Uterus (tissue), 4 donors: ENCODE data around the gene HUNK. TPM values are rescaled to one million over a fixed set of nuclear protein-coding genes. Genes with fewer than 3 reads are reported as not detected.

Experiments used
- DNase-seq, 2 donors: peaks; one replicate each; pipeline ENCODE4 v3.0.0-alpha.2; 2019 to 2020
- H3K27ac ChIP-seq, 2 donors: fragments of 200-600 bp; sonication (generic); 1 replicate in 1 of 2; 2 replicates in 1 of 2; pipeline ENCODE4 v1.5.1; 2016 to 2018
- H3K27me3 ChIP-seq, 2 donors: fragments of 200-600 bp; sonication (generic); one replicate each; pipeline ENCODE4 v1.5.1; 2018 to 2019; ENCODE audit warnings: control low read depth in 1 of 2
- H3K36me3 ChIP-seq, 2 donors: fragments of 200-600 bp; sonication (generic); one replicate each; pipeline ENCODE4 v1.5.1; 2019; ENCODE audit warnings: control low read depth in 1 of 2
- H3K4me1 ChIP-seq, 2 donors: fragments of 200-600 bp; sonication (generic); one replicate each; pipeline ENCODE4 v1.5.1; 2018 to 2019; ENCODE audit warnings: control low read depth in 1 of 2
- H3K4me3 ChIP-seq, 2 donors: fragments of 200-600 bp; sonication (generic); 1 replicate in 1 of 2; 2 replicates in 1 of 2; pipeline ENCODE4 v1.5.1; 2018 to 2019; ENCODE audit warnings: mild to moderate bottlenecking in 1 of 2
- H3K9me3 ChIP-seq, 2 donors: fragments of 200-600 bp; sonication (generic); one replicate each; pipeline ENCODE4 v1.5.1; 2019; ENCODE audit warnings: control low read depth in 1 of 2
- CTCF ChIP-seq, 4 experiments: fragments of 200-600 bp in 2 of 4; fragments of 450-650 bp in 2 of 4; sonication (generic) in 2 of 4; IDR thresholded peaks; one replicate each; pipeline ENCODE4 v1.5.1; 2016 to 2019; ENCODE audit warnings: antibody characterized with exemption in 4 of 4, mild to moderate bottlenecking in 2 of 4, moderate library complexity in 1 of 4
- POLR2A ChIP-seq, 2 donors: fragments of 450-650 bp; IDR thresholded peaks; one replicate each; pipeline ENCODE4 v1.6.1; 2016; ENCODE audit warnings: antibody characterized with exemption in 2 of 2, mild to moderate bottlenecking in 1 of 2, moderate library complexity in 1 of 2
- intact Hi-C: fragments of 100-400 bp; cut with DNase I; formaldehyde crosslinking; loops from one replicate; pipeline ENCODE4 v1.15.1; 2023; ENCODE audit warnings: low total_unique reads
- total RNA-seq, 4 donors: library from RNA; depleted of rRNA in 3 of 4; stranded (reverse); fragments of >200 nt in 3 of 4; gene quantifications; one replicate each; pipeline versions ENCODE4 v1.1.0 to v1.2.4, GENCODE V29; 2014 to 2023
- donor health status: DM: yes; HTN: yes; CAD: no.

Gene HUNK
- total RNA-seq, 4 donors from 2014 or later = 1.5 to 8.8 (median 4.6) TPM

DNA sequence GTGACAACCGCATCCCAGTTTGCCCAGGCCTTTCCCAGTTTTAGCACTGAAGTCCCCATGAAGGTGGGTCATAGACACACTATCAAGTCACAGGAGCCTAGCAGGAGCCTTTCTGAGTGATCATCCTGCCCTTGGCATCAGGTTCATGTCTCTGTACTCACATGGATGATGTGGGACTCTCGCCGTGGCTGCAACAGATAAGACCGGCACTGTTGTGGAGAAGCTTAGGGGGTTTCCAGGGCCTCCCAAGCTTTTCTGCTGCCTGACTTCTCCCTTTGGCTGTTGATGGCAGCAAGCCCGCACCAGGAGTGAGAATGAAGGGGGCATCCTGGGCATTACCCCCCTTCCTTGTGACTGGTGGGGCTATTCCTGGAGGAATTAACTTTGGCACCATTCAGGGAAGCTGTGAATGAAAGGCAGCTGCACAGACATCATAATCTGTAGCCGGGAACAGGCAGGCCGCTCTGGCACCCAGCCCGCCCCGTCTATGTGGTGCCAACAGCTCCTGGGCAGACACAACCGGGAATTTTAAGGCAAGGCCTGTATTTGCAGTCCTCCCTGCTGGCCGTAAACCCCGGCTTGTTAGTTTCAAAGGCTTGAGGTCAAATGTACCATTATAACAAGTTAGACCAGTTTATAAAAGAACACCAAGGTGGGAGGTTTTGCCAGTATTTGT, 148.6 kb downstream of the HUNK start:
- peak in 1 of 2 donors; percentile 31 for DNase-seq
- Histone ChIP-seq H3K9me3 (no peaks in the 10 kb centered on the region), H3K27me3 (no peaks in the 10 kb centered on the region), H3K4me3 (no peak overlapping the region), H3K27ac (no peak overlapping the region), H3K4me1 (no peaks in the 10 kb centered on the region), H3K36me3 (no peaks in the 10 kb centered on the region)
- TF ChIP-seq POLR2A (IDR thresholded peaks at IDR 0.05) = no peak
- intact Hi-C loops = no loop called here

DNA sequence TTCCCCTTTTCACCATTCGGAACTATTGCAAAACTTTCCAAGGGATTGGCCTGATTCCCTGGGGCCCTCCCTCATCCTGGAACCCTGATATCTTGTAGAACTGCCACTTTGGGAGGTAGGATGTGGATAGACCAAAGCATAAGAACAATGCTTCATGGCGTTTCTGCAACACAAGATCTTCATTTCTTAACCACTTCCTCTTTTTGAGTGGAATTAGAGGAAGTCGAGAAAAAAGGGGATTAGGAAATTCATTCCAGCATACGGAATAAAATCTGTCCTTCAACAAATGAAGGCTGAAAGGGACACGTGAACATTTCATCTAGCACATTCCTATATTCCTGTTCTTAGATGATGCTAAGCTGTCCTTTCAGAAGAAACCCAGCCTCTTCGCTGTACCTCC, 149.3 kb downstream of the HUNK start:
- no peak for TF ChIP-seq CTCF (IDR thresholded peaks at IDR 0.05)
- no peak for TF ChIP-seq POLR2A (IDR thresholded peaks at IDR 0.05)
- no peaks in the 10 kb centered on the region for H3K9me3 ChIP-seq
- no peaks in the 10 kb centered on the region for H3K36me3 ChIP-seq
- no peak overlapping the region for H3K27ac ChIP-seq
- DNase-seq = no peak
- no peak overlapping the region for H3K4me3 ChIP-seq
- no peaks in the 10 kb centered on the region for H3K27me3 ChIP-seq
- no peaks in the 10 kb centered on the region for H3K4me1 ChIP-seq
- intact Hi-C loops = no loop called here

DNA sequence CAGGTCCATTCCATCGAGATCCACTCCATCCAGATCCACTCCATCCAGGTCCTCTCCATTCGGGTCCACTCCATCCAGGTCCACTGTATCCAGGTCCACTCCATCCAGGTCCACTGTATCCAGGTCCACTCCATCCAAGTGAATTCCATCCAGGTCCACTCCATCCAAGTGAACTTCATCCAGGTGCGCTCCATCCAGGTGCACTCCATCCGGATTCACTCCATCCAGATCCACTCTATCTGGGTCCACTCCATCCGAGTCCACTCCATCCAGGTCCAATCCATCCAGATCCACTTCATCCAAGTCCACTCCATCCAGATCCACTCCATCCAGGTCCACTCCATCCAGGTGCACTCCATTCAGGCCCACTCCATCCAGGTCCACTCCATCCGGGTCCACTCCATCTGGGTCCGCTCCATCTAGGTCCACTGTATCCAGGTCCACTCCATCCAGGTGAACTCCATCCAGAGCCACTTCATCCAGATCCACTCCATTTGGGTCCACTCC, 157.4 kb downstream of the HUNK start:
- no peaks in the 10 kb centered on the region for H3K36me3 ChIP-seq
- intact Hi-C loops = no loop called here
- no peak for DNase-seq
- H3K27ac ChIP-seq = no peak overlapping the region
- no peaks in the 10 kb centered on the region for H3K27me3 ChIP-seq
- H3K4me3 ChIP-seq = no peak overlapping the region
- no peaks in the 10 kb centered on the region for H3K4me1 ChIP-seq
- TF ChIP-seq POLR2A (IDR thresholded peaks at IDR 0.05) (no peak), CTCF (IDR thresholded peaks at IDR 0.05) (no peak)
- H3K9me3 ChIP-seq = no peaks in the 10 kb centered on the region

- Histone ChIP-seq H3K36me3 (no peaks in the 10 kb centered on the region), H3K27me3 (no peaks in the 10 kb centered on the region), H3K9me3 (no peaks in the 10 kb centered on the region), H3K27ac (no peak overlapping the region), H3K4me1 (no peaks in the 10 kb centered on the region), H3K4me3 (no peak overlapping the region)
- TF ChIP-seq POLR2A (IDR thresholded peaks at IDR 0.05) (no peak), CTCF (IDR thresholded peaks at IDR 0.05) (no peak)
- intact Hi-C loops = no loop called here
- no peak for DNase-seq
Measured at GRCh38 chr21:32034850-32035249, 162.0 kb downstream of the HUNK start.

DNA sequence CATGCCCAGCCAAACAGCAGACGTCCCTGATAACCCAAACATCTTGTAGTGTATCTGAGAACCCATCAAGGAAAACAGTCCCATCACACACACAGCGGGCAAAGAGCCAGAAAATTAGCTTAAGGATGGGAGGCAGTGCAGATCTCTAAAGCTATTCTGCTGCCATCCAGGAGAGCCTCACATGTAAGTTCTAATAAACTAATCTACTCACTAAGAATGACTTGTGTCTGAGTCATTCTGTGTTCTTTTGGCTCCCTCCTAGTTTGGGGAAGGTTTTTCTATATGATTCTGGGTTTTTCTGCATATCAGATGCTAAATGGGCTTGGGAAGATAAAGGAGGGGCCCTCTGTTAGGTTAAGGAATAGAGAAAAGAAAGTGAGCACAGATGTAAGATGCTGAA, 162.8 kb downstream of the HUNK start:
- no peaks in the 10 kb centered on the region for H3K9me3 ChIP-seq
- no peak for DNase-seq
- H3K27ac ChIP-seq = no peak overlapping the region
- H3K4me3 ChIP-seq = no peak overlapping the region
- H3K36me3 ChIP-seq = no peaks in the 10 kb centered on the region
- TF ChIP-seq POLR2A (IDR thresholded peaks at IDR 0.05) (no peak), CTCF (IDR thresholded peaks at IDR 0.05) (no peak)
- no peaks in the 10 kb centered on the region for H3K27me3 ChIP-seq
- intact Hi-C loops = no loop called here
- no peaks in the 10 kb centered on the region for H3K4me1 ChIP-seq
